CD14-positive monocyte (primary cell): ENCODE data around the gene BDH1. TPM values are rescaled to one million over a fixed set of nuclear protein-coding genes. Genes with fewer than 3 reads are reported as not detected.

Experiments
- DNase-seq, 3 donors: peaks; one replicate each; pipeline ENCODE4 v3.0.0-alpha.2; 2011 to 2022
- H2AFZ ChIP-seq: 2 replicates; pipeline ENCODE4 v1.6.0; 2012; ENCODE audit warnings: mild to moderate bottlenecking, low read depth, low read length, inconsistent platforms; ENCODE audit not compliant: insufficient read depth, poor library complexity, severe bottlenecking
- H3K27ac ChIP-seq, 2 donors: 1 replicate in 1 of 2; 2 replicates in 1 of 2; pipeline ENCODE4 v1.5.1; 2012 to 2013; ENCODE audit warnings: low read length in 2 of 2, control low read depth in 1 of 2, inconsistent platforms in 1 of 2, low read depth in 1 of 2, mild to moderate bottlenecking in 1 of 2
- H3K27me3 ChIP-seq, 2 donors: one replicate each; pipeline versions ENCODE4 v1.6.0 to v1.6.1; 2011 to 2013; ENCODE audit warnings: low read length in 2 of 2; ENCODE audit not compliant: control insufficient read depth in 2 of 2, insufficient read depth in 2 of 2
- H3K36me3 ChIP-seq, 2 donors: replicated peaks in 1 of 2; 1 replicate in 1 of 2; 2 replicates in 1 of 2; pipeline versions ENCODE4 v1.5.1 to v1.6.1; 2012 to 2013; ENCODE audit warnings: low read length in 2 of 2, control low read depth in 1 of 2, inconsistent platforms in 1 of 2, mild to moderate bottlenecking in 1 of 2; ENCODE audit not compliant: insufficient read depth in 2 of 2, control insufficient read depth in 1 of 2
- H3K4me1 ChIP-seq, 2 donors: 1 replicate in 1 of 2; 2 replicates in 1 of 2; pipeline versions ENCODE4 v1.5.1 to v1.6.1; 2012 to 2013; ENCODE audit warnings: low read length in 2 of 2, control low read depth in 1 of 2, inconsistent platforms in 1 of 2, mild to moderate bottlenecking in 1 of 2, moderate library complexity in 1 of 2; ENCODE audit not compliant: insufficient read depth in 2 of 2, control insufficient read depth in 1 of 2
- H3K4me2 ChIP-seq: replicated peaks from 2 replicates; pipeline ENCODE3; 2012; ENCODE audit warnings: low read length, moderate library complexity, mild to moderate bottlenecking; ENCODE audit not compliant: poor library complexity, severe bottlenecking; ENCODE audit errors: extremely low read depth
- H3K4me3 ChIP-seq, 3 experiments: fragments of 200-600 bp in 1 of 3; sonication (generic) in 1 of 3; replicated peaks in 1 of 3; 1 replicate in 2 of 3; 2 replicates in 1 of 3; pipeline ENCODE4 v1.5.1; 2011 to 2013; ENCODE audit warnings: low read length in 3 of 3, mild to moderate bottlenecking in 3 of 3, control low read depth in 2 of 3, low read depth in 2 of 3, inconsistent platforms in 1 of 3, moderate library complexity in 1 of 3
- H3K79me2 ChIP-seq: 2 replicates; pipeline ENCODE4 v1.6.0; 2012; ENCODE audit warnings: mild to moderate bottlenecking, control low read depth, inconsistent platforms, low read length, moderate library complexity; ENCODE audit not compliant: insufficient read depth
- H3K9ac ChIP-seq: 2 replicates; pipeline ENCODE4 v1.6.0; 2017; ENCODE audit warnings: low read length, mild to moderate bottlenecking; ENCODE audit not compliant: insufficient read depth, poor library complexity, severe bottlenecking
- H3K9me3 ChIP-seq, 2 donors: replicated peaks in 1 of 2; 1 replicate in 1 of 2; 2 replicates in 1 of 2; pipeline versions ENCODE4 v1.5.1 to v1.6.1; 2012 to 2013; ENCODE audit warnings: low read length in 2 of 2, control low read depth in 1 of 2; ENCODE audit not compliant: control insufficient read depth in 1 of 2, insufficient read depth in 1 of 2
- H4K20me1 ChIP-seq: 2 replicates; pipeline ENCODE4 v1.6.0; 2012; ENCODE audit warnings: mild to moderate bottlenecking, low read length, control low read depth, moderate library complexity; ENCODE audit not compliant: insufficient read depth
- H3K27ac Mint-ChIP-seq, 7 donors: one replicate each; pipeline ENCODE4 v1.8.0; 2020; ENCODE audit warnings: mild to moderate bottlenecking in 7 of 7, mixed read lengths in 7 of 7, moderate library complexity in 6 of 7, inconsistent platforms in 2 of 7
- H3K27me3 Mint-ChIP-seq, 3 donors: one replicate each; pipeline ENCODE4 v1.8.0; 2021 to 2022; ENCODE audit warnings: low read depth in 3 of 3, mild to moderate bottlenecking in 3 of 3, mixed read lengths in 3 of 3, moderate library complexity in 3 of 3, inconsistent platforms in 1 of 3
- H3K36me3 Mint-ChIP-seq, 2 donors: one replicate each; pipeline ENCODE4 v1.8.0; 2020; ENCODE audit warnings: mixed read lengths in 2 of 2, inconsistent platforms in 1 of 2, mild to moderate bottlenecking in 1 of 2
- H3K4me1 Mint-ChIP-seq: one replicate; pipeline ENCODE4 v1.8.0; 2020; ENCODE audit warnings: mild to moderate bottlenecking, mixed read lengths
- H3K4me3 Mint-ChIP-seq, 2 donors: one replicate each; pipeline ENCODE4 v1.8.0; 2020; ENCODE audit warnings: mild to moderate bottlenecking in 2 of 2, mixed read lengths in 2 of 2, moderate library complexity in 1 of 2
- H3K9me3 Mint-ChIP-seq, 7 donors: one replicate each; pipeline ENCODE4 v1.8.0; 2020 to 2022; ENCODE audit warnings: mixed read lengths in 7 of 7, mild to moderate bottlenecking in 6 of 7, moderate library complexity in 6 of 7, inconsistent platforms in 2 of 7
- CTCF ChIP-seq: fragments of 200-600 bp; IDR thresholded peaks from one replicate; pipeline ENCODE4 v1.8.0; 2022; ENCODE audit warnings: antibody characterized with exemption, mild to moderate bottlenecking
- WGBS: methylation state at CpG from one replicate; pipeline ENCODE4 v1.1.5; 2013; ENCODE audit warnings: missing lambda C conversion rate; ENCODE audit not compliant: insufficient coverage; 5-methylcytosine and 5-hydroxymethylcytosine counted together
- intact Hi-C, 2 donors: fragments of 100-400 bp; cut with micrococcal nuclease; formaldehyde crosslinking; loops; one replicate each; pipeline versions ENCODE4 v1.15.0 to v1.15.1; 2023
- polyA plus RNA-seq, 3 donors: library from polyadenylated mRNA; depleted of rRNA in 1 of 3; unstranded in 2 of 3; stranded (reverse) in 1 of 3; fragments of 300-500 nt in 2 of 3; fragments of >200 nt in 1 of 3; fragmentation: Illumina TruSeq in 2 of 3; gene quantifications; 1 replicate in 2 of 3; 2 replicates in 1 of 3; pipeline ENCODE4 v1.2.3, GENCODE V29; 2012 to 2021

The BDH1 gene
- polyA plus RNA-seq, 3 donors = 2.8 to 5.3 (median 5.2) TPM

GRCh38 chr3:197600796-197601565, 45.2 kb upstream of the BDH1 start:
- H3K9me3 Mint-ChIP-seq = peaks cover 0 to 5% (median 0%) of the 10 kb centered on the region in 7 donors
- intact Hi-C loops = no loop called here
- no peak overlapping the region for H3K9ac ChIP-seq
- peaks cover 0 to 3% (median 2%) of the 10 kb centered on the region in 3 donors for H3K27me3 Mint-ChIP-seq
- peaks cover 0 to 4% of the 10 kb centered on the region in 2 donors for H3K36me3 ChIP-seq
- H3K4me3 ChIP-seq = no peak overlapping the region
- H4K20me1 ChIP-seq = peaks cover 6% of the 10 kb centered on the region
- no peaks in the 10 kb centered on the region for H3K9me3 ChIP-seq
- H3K27ac ChIP-seq = no peak overlapping the region
- H3K4me1 Mint-ChIP-seq = no peaks in the 10 kb centered on the region
- peaks cover 16 to 22% of the 10 kb centered on the region in 2 donors for H3K36me3 Mint-ChIP-seq
- WGBS = 95% methylated on average over 11 of the region's 22 CpGs
- H3K4me2 ChIP-seq = no peak overlapping the region
- no peaks in the 10 kb centered on the region for H3K27me3 ChIP-seq
- no peak for DNase-seq
- TF ChIP-seq CTCF = no peak
- no peaks in the 10 kb centered on the region for H3K79me2 ChIP-seq
- no peak overlapping the region for H3K4me3 Mint-ChIP-seq
- no peak overlapping the region for H3K27ac Mint-ChIP-seq
- H3K4me1 ChIP-seq = no peaks in the 10 kb centered on the region
- no peak overlapping the region for H2AFZ ChIP-seq

- peaks cover 0 to 5% (median 0%) of the 10 kb centered on the region in 7 donors for H3K9me3 Mint-ChIP-seq
- Histone ChIP-seq H3K9ac (no peak overlapping the region), H3K4me2 (no peak overlapping the region), H3K27me3 (no peaks in the 10 kb centered on the region), H3K36me3 (no peaks in the 10 kb centered on the region), H3K9me3 (no peaks in the 10 kb centered on the region), H2AFZ (no peak overlapping the region), H3K4me3 (no peak overlapping the region), H4K20me1 (peaks cover 6% of the 10 kb centered on the region), H3K4me1 (no peaks in the 10 kb centered on the region), H3K27ac (no peak overlapping the region), H3K79me2 (no peaks in the 10 kb centered on the region)
- H3K4me3 Mint-ChIP-seq = no peak overlapping the region
- H3K4me1 Mint-ChIP-seq = no peaks in the 10 kb centered on the region
- H3K36me3 Mint-ChIP-seq = peaks cover 11 to 19% of the 10 kb centered on the region in 2 donors
- DNase-seq = peak; percentile 57 to 72 (median 72)
- peaks cover 0 to 3% (median 2%) of the 10 kb centered on the region in 3 donors for H3K27me3 Mint-ChIP-seq
- intact Hi-C loops = loop anchor here in 1 of 2 donors (5.0 kb wide), 1 partner anchor 68 kb away; no protein-coding TSS in a partner anchor
- peak; percentile 96 for TF ChIP-seq CTCF
- 49% methylated on average over 21 of the region's 22 CpGs for WGBS
- H3K27ac Mint-ChIP-seq = no peak overlapping the region
These were observed 43.5 kb upstream of the BDH1 start for GRCh38 chr3:197599089-197599765.
